Measurements from ENCODE around the gene GIPC2. TPM values are rescaled to one million over a fixed set of nuclear protein-coding genes. Genes with fewer than 3 reads are reported as not detected.

GIPC2 gene
- total RNA-seq, 1 donor from 2014 or later: 4.2 TPM

DNA sequence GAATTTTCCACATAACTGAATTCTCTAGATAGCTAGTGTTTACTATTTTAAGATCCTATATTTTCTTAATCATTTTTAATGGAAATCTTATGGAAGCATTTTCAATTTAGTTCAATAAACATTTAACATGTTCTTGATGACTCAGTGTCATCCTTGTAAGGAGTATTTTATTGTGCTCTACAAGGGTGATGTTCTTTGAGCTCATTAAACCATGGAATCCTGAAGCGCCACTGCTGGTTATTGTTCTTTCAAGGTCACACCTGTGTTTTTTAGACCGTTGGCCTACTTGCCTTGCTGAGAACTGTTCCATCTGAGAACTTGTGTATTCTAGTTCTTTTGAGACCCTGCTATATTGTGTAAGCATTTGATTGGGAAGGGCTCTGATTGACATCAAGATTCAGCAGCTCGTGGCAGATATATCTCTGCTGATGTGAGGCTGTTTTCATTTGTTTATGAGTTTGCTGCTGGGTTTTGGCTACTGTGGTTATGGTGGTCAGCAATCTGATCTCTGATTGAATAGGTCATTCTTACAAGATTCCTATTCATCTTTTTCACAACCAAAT lies 132.0 kb downstream of the GIPC2 start:
- H3K27me3 Mint-ChIP-seq: no peaks in the 10 kb centered on the region
- no peaks in the 10 kb centered on the region for H3K4me1 Mint-ChIP-seq (ENCODE audit: low read depth)
- no peak overlapping the region for H3K27ac Mint-ChIP-seq
- no peaks in the 10 kb centered on the region for H3K36me3 Mint-ChIP-seq (ENCODE audit: insufficient read depth)
- TF ChIP-seq, protein P1, sequence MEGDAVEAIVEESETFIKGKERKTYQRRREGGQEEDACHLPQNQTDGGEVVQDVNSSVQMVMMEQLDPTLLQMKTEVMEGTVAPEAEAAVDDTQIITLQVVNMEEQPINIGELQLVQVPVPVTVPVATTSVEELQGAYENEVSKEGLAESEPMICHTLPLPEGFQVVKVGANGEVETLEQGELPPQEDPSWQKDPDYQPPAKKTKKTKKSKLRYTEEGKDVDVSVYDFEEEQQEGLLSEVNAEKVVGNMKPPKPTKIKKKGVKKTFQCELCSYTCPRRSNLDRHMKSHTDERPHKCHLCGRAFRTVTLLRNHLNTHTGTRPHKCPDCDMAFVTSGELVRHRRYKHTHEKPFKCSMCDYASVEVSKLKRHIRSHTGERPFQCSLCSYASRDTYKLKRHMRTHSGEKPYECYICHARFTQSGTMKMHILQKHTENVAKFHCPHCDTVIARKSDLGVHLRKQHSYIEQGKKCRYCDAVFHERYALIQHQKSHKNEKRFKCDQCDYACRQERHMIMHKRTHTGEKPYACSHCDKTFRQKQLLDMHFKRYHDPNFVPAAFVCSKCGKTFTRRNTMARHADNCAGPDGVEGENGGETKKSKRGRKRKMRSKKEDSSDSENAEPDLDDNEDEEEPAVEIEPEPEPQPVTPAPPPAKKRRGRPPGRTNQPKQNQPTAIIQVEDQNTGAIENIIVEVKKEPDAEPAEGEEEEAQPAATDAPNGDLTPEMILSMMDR (IDR thresholded peaks at IDR 0.05; ENCODE audit: unreplicated experiment): no peak
- DNase-seq (ENCODE audit: low spot score, unreplicated experiment): no peak
- H3K9me3 Mint-ChIP-seq (ENCODE audit: low read depth): no peaks in the 10 kb centered on the region
- H3K4me3 Mint-ChIP-seq (ENCODE audit: low read depth): no peak overlapping the region

DNA sequence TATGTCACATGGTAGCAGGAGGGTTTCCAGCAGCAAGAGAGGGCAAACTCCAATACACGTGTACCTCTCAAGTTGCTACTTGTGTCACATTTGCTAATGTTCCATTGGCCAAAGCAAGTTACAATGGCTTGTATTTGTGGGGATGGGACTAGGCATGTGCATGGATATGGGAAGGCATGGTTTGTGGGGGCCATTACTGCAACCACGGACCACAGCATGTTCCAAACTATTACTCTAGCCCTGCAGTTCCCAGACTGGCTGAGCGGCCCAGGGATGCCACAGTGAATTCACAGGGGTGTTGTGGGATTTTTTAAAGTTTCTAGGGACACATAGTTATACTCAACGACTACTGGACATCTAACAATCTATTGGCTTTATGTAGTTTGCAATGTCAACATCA lies 133.1 kb downstream of the GIPC2 start:
- no peaks in the 10 kb centered on the region for H3K27me3 Mint-ChIP-seq
- no peaks in the 10 kb centered on the region for H3K9me3 Mint-ChIP-seq (ENCODE audit: low read depth)
- TF ChIP-seq, protein P1 (IDR thresholded peaks at IDR 0.05; ENCODE audit: unreplicated experiment): no peak
- no peak overlapping the region for H3K4me3 Mint-ChIP-seq (ENCODE audit: low read depth)
- no peaks in the 10 kb centered on the region for H3K36me3 Mint-ChIP-seq (ENCODE audit: insufficient read depth)
- DNase-seq (ENCODE audit: low spot score, unreplicated experiment): no peak
- no peak overlapping the region for H3K27ac Mint-ChIP-seq
- no peaks in the 10 kb centered on the region for H3K4me1 Mint-ChIP-seq (ENCODE audit: low read depth)

GRCh38 chr1:78184460-78185072 lies 138.8 kb downstream of the GIPC2 start:
- no peak overlapping the region for H3K27ac Mint-ChIP-seq

More at GRCh38 chr1:78184460-78185072, 138.8 kb downstream of the GIPC2 start:
- Mint-ChIP-seq H3K27me3 (no peaks in the 10 kb centered on the region), H3K4me1 (ENCODE audit: low read depth) (no peaks in the 10 kb centered on the region), H3K9me3 (ENCODE audit: low read depth) (peaks cover 3% of the 10 kb centered on the region), H3K4me3 (ENCODE audit: low read depth) (no peak overlapping the region), H3K36me3 (ENCODE audit: insufficient read depth) (no peaks in the 10 kb centered on the region)
- no peak for DNase-seq (ENCODE audit: low spot score, unreplicated experiment)
- TF ChIP-seq, protein P1 (IDR thresholded peaks at IDR 0.05; ENCODE audit: unreplicated experiment): no peak

Other genes starting within 250 kb of the GIPC2 start
- 5.9 and 6.5 TPM in 2 replicates for gene NEXN, start 157.3 kb upstream of the GIPC2 start, total RNA-seq
- gene FUBP1, start 66.9 kb upstream of the GIPC2 start, total RNA-seq: 259 and 270 TPM in 2 replicates
- 27.2 and 30.1 TPM in 2 replicates for gene DNAJB4, start 41.0 kb upstream of the GIPC2 start, total RNA-seq

Measured in progenitor cell of endocrine pancreas (in vitro differentiated cells).